Measurements from ENCODE around the gene APOO.
"Not testable (repeated sequence)": the region's sequence is repeated elsewhere in the genome, so short reads cannot be mapped to it uniquely, and the experiment has no call there.

DNA sequence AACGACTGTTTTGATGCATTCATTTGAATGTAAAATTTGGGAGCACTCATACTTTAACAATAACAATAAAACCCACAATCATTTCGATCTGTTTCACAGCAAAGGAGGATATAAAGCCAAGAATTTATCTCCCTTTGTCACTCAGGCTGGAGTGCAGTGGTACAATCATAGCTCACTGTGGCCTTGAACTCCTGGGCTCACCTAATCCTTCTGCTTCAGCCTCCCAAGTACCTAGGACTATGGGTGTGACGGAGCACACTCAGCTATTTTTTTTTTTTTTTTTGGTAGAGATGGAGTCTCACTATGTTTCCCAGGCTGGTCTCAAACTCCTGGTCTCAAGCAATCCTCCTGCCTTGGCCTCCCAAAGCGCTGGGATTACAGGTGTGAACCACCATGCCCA lies 11.2 kb downstream of the APOO start:
- TF ChIP-seq ZFX (IDR thresholded peaks at IDR 0.05) = not testable (repeated sequence)
- TF ChIP-seq, protein P1, sequence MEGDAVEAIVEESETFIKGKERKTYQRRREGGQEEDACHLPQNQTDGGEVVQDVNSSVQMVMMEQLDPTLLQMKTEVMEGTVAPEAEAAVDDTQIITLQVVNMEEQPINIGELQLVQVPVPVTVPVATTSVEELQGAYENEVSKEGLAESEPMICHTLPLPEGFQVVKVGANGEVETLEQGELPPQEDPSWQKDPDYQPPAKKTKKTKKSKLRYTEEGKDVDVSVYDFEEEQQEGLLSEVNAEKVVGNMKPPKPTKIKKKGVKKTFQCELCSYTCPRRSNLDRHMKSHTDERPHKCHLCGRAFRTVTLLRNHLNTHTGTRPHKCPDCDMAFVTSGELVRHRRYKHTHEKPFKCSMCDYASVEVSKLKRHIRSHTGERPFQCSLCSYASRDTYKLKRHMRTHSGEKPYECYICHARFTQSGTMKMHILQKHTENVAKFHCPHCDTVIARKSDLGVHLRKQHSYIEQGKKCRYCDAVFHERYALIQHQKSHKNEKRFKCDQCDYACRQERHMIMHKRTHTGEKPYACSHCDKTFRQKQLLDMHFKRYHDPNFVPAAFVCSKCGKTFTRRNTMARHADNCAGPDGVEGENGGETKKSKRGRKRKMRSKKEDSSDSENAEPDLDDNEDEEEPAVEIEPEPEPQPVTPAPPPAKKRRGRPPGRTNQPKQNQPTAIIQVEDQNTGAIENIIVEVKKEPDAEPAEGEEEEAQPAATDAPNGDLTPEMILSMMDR (conservative IDR thresholded peaks at IDR 0.05) = not testable (repeated sequence)
